Endothelial cell of hepatic sinusoid (primary cell): ENCODE data around the gene NOC4L.
"Not testable (repeated sequence)": the region's sequence is repeated elsewhere in the genome, so short reads cannot be mapped to it uniquely, and the experiment has no call there.

Experiments
- in situ Hi-C: cut with HindIII; loops from 2 replicates; pipeline ENCODE4 v1.10.0; 2017; ENCODE audit warnings: low sequenced_read_pairs

NOC4L gene

GRCh38 chr12:132121283-132121682 is 23.0 kb upstream of the NOC4L start:
- in situ Hi-C loops, result no loop called here

DNA sequence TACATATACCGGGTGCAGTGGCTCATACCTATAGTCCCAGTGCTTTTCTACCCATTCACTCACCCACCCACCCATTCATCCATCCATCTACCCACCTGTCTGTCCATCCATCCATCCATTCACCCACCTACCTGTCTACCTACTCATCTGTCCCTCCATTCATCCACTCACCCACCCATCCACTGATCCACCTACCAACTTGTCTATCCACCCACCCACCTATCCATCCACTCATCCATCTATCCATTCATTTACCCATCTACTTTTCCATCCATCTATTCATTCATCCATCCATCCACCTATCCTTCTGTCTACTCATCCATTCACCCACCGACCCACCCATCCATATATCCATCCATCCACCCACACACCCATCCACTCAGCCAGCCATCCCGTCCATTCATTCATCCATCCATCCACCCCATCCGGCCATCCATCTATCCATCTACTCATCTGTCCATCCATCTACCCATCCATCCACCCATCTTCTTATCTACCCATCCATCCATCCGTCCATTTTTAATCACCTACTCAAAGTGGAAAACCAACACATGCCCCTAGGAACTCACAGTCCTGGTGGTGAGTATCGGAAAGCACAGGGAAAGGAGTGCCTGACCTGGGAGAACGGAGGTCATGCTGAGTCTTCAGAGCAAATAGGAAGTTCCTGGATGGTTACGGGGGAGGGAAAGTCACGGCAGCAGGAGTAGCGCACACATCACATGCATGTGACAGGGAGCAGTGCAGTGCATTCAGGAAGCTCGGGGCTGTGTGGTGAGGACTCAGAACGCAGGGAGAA is 20.1 kb upstream of the NOC4L start:
- in situ Hi-C loops, result no loop called here

DNA sequence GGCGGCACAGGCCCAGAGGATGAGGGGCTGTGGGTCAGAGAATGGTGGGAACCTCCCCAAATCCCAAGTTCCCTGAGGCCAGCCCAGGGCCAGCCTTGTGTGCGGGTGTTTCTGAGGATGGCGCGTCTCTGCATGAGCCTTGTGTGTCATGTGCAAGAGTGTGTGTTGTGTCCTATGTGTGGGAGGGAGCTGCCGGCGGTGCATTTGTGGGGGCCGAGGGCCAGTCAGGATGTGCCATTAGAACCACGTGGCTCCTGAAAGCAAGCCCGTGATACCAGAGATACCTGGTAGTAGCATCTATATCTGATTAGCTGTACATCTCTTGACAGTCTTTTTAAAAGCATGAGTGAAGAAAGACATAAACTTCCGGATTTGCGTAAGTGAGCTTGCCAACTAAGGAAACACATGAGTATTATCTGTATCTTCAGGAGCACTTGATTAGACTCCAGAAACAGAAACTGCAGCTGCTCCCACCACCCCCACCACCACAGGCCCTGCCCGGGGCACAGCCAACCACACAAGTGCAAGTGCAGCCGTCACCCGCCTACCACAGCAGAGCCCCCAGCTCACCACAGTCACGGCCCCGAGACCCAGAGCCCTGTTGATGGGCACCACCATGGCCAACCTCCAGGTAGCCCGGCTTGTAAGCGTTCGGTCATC is 19.4 kb upstream of the NOC4L start:
- in situ Hi-C loops, result loop anchor here (5.0 kb wide), 1 partner anchor 48 kb away; no protein-coding TSS in a partner anchor

DNA sequence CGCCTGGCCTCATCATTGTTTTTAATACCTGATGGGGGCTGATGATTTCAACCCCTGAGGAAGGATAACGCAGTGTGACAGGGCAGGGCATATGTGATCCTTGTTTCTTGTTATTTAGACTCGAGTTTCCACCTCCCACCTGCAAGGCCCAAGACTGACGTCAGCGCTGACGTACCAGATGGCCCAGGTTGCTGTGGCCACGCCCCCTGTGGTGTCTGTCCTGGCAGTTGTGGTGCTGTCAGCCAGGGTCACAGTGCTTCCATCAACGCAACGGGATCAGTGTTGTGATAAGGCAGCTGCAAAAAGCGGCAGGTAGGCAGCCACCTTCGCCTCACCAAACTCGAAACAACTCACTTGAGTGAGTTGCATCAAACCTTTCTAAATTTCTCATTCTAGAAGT is 18.5 kb upstream of the NOC4L start:
- in situ Hi-C loops, result loop anchor here (5.0 kb wide), 1 partner anchor 48 kb away; no protein-coding TSS in a partner anchor

DNA sequence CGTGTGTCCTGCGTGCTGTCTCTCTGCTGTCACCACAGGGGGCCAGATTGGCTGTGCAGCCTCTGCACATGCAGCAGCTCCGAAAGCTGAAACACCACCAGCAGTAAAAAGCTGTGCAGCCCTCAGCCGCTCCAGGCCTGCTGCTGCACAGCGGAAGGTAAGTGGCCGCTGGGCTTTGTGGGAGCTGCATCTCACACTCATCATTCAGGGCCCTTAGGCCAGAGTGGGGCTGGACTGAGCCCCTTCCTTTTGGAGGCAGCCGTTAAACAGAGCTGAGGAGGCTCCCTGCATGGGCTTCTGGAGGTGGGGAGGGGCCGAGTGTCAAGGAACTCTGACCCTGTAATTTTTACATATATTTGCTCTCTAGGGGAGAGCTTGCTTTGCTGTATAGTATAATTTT is 17.2 kb upstream of the NOC4L start:
- in situ Hi-C loops, result loop anchor here (5.0 kb wide), 1 partner anchor 50 kb away; no protein-coding TSS in a partner anchor

- in situ Hi-C loops, result loop anchor here (5.0 kb wide), 1 partner anchor 52 kb away; no protein-coding TSS in a partner anchor
Measured at GRCh38 chr12:132129007-132129406, 15.2 kb upstream of the NOC4L start.

DNA sequence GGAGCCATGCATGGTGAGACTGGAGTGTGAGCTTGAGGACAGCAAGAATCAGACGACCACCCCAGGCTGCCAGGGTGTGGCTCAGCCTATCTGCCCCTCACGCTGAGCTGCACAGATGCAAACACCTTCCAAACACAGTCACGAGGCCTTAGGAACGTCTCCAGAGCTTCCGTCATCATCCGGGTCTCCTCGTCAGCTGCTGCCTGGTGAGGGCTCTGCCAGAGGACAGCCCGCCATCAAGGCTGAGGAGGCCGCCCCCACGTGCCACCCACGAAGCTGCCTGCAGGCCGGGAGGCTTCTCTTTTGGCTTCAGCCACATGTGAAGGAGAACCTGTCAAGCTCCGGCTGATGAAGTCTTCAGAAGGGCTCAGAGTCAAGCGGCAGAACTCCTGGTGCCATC is 13.6 kb upstream of the NOC4L start:
- in situ Hi-C loops, result no loop called here

DNA sequence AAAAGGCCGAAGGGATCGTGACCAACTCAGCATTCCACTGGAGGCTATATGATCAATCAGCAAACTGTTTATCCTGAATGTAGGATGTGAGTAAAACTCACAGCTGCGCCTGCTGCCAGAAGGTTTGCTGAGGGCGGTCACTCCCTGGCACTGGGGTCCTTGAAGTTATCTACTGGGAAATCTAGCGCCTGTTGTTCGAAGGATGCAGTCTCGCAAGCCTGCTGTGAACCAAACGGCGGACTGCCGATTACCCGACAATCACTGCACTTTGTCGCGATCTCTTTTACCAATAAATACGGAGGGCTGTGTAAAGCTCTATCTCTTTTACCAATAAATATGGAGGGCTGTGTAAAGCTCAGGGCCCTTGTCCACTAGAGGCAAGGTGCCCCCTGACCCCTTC is 13.0 kb upstream of the NOC4L start:
- in situ Hi-C loops, result no loop called here

DNA sequence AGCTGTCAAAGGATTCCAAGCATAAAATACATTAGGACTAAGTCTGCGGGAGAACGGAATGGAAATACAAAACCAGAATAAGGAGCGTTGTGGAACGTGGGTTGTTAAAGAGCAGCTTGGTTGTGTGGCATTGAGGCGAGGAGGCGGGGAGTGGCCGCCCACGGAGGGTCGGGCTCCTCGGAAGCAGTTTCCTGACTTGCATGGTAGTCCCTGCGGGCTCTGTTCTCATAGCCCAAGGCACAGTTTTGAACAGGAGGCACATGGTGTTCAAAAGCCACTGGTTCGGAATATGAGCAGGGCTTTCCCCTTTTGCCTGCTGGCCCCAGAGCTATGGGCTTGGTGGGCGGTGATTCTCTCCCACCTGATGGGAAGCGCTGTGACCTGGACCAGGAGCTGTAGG is 12.3 kb upstream of the NOC4L start:
- in situ Hi-C loops, result no loop called here

GRCh38 chr12:132132609-132133430 is 11.4 kb upstream of the NOC4L start:
- in situ Hi-C loops, result no loop called here

DNA sequence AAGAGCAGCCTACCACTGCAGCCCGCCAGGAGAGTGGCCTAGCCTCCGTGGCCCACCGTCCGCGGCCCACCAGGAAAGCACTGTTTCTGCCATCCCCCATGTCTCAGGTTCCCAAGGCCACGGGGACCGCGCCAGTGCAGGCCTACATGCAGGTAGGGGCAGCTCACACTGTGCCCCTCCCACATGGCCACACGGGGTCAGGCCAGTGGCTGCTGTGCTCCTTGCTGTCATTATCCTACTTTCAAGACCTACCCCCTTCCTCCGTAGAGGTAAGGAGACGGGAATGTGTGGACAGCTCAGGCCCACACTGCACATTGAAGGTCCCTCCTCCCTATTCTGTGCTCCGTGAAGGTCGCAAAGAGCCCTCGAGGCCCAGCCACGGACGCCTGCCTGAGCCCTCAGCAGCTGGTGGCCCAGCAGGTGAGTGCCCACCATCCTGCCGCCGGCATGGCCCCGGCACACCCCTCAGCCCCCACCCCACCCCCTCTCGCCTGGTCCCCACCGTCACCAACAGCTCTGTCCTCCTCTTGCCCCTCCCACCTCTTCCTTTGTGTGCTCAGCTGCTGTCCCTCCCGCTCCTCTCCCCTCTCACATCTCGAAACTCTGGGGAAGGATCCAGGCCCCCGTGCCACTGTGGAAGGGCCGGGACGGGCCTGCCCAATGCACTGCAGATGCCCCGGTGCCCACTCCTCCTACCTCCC is 10.2 kb upstream of the NOC4L start:
- in situ Hi-C loops, result no loop called here

DNA sequence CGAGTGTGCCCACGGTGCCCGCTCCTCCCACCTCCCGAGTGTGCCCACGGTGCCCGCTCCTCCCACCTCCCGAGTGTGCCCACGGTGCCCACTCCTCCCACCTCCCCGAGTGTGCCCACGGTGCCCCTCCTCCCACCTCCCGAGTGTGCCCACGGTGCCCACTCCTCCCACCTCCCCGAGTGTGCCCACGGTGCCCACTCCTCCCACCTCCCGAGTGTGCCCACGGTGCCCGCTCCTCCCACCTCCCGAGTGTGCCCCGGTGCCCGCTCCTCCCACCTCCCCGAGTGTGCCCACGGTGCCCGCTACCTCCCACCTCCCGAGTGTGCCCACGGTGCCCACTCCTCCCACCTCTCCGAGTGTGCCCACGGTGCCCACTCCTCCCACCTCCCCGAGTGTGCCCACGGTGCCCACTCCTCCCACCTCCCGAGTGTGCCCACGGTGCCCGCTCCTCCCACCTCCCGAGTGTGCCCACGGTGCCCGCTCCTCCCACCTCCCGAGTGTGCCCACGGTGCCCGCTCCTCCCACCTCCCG is 9.5 kb upstream of the NOC4L start:
- in situ Hi-C loops, result not testable (repeated sequence)

GRCh38 chr12:132136226-132136625 is 8.0 kb upstream of the NOC4L start:
- in situ Hi-C loops, result not testable (repeated sequence)

GRCh38 chr12:132137483-132138125 is 6.7 kb upstream of the NOC4L start:
- in situ Hi-C loops, result no loop called here

- in situ Hi-C loops, result no loop called here
Measured at GRCh38 chr12:132138941-132139871, 5.1 kb upstream of the NOC4L start.

GRCh38 chr12:132139912-132140311 is 4.3 kb upstream of the NOC4L start:
- in situ Hi-C loops, result no loop called here

GRCh38 chr12:132140501-132140900 is 3.8 kb upstream of the NOC4L start:
- in situ Hi-C loops, result no loop called here

DNA sequence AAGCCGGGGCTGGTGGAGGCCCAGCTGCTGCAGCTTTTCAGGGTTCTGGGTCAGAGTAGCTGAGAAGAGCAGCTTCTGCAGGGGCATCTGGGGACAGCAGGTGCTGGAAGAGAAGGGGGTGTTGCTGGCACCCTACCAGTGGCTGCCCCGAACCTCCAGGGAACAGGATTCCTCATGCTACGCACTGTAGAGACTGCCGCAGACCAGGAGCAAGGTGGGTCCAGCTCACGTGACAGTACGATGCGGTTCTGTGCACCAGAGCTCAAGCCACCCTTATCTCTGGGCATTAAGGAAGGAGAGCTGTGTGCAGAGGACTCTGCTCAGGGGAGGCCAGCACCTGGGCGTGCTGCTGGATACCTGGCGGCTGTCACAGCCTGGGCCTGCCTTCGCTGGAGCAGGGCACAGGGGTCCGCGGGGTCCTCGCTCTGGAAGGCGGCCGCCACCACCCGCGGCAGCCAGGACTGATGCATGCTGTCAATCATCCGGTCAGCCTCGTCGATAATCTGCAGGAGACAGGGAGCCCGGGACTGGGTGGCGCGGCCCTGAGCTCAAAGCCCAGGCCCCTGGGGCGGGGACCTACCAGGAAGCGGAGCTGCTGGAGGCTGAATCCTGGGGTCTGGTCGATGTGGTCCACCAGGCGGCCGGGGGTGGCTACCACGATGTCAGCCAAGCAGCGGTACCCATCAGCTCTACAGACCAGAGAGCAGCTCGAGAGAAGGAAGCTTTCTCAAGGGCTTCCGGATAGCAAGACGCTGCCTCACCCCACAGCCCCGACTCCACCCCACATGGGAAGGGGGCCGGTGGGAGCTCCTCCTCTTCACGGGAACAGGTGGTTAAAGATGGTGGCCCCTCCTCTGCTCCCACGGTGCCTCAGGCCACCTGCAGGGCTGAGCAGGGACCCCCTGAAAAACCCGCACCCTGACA is 3.1 kb upstream of the NOC4L start:
- in situ Hi-C loops, result no loop called here
